Limb (tissue), 2 donors: ENCODE results near the gene NIBAN1.
A peak's percentile ranks its signal among the peaks of the same experiment; 100 is the strongest.
"Not testable (repeated sequence)": the region's sequence is repeated elsewhere in the genome, so short reads cannot be mapped to it uniquely, and the experiment has no call there.

Experiments
- DNase-seq, 2 donors: peaks; one replicate each; pipeline ENCODE4 v3.0.0-alpha.2; 2016; ENCODE audit errors: extremely low spot score in 2 of 2

NIBAN1 gene

GRCh38 chr1:184974056-184974836 is at the start of gene NIBAN1:
TSS of gene NIBAN1 (minus strand) at chr1:184974508. CDS start at chr1:184974356, 152 bp downstream.
- peak; percentile 35 to 65 for DNase-seq

GRCh38 chr1:185017966-185018365 is 43.7 kb upstream of the NIBAN1 start:
- DNase-seq, result no peak

GRCh38 chr1:185017338-185017737 is 43.0 kb upstream of the NIBAN1 start:
- no peak for DNase-seq

GRCh38 chr1:185016880-185017279 is 42.6 kb upstream of the NIBAN1 start:
- DNase-seq, result no peak

DNA sequence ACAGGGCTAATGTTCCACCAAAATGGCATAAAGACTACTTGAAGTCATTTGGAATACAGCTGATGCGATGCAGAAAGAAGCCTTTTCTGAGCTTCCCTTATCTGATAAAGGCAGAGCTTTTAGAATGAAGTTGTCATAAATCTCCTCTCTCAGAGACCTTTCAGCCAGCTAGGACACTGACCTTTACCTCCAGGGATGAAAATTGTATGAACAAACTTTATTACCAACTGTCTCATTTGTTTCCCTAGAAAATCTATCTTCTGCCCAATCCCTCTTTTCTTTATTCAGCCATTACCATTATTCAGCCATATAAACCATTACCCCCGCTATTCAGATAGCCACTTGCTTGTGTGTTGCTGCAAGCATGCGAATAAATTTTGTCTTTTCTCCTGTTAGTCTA is 41.3 kb upstream of the NIBAN1 start:
- no peak for DNase-seq

GRCh38 chr1:185014941-185015340 is 40.6 kb upstream of the NIBAN1 start:
- DNase-seq, result no peak

DNA sequence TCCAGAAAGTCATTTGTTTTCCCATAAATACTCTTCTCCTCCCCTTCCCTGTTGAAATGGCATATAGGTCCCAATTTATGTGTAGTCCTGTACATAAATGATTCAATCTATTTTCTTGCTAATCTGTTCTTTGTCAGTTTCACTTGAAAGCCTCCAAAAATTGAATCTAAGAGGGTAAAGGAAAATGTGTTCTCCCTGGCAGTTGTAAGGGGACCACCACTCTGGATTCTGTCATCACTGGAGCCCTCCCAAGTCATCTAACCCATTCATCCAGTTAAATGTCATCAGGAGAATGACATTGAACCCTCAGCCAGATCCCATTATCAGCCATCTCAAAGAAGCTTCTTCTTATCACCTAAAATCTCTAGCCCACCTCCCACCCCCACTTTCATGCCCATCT is 36.1 kb upstream of the NIBAN1 start:
- no peak for DNase-seq

- DNase-seq, result no peak
Observed at GRCh38 chr1:185008838-185009237, 34.5 kb upstream of the NIBAN1 start.

DNA sequence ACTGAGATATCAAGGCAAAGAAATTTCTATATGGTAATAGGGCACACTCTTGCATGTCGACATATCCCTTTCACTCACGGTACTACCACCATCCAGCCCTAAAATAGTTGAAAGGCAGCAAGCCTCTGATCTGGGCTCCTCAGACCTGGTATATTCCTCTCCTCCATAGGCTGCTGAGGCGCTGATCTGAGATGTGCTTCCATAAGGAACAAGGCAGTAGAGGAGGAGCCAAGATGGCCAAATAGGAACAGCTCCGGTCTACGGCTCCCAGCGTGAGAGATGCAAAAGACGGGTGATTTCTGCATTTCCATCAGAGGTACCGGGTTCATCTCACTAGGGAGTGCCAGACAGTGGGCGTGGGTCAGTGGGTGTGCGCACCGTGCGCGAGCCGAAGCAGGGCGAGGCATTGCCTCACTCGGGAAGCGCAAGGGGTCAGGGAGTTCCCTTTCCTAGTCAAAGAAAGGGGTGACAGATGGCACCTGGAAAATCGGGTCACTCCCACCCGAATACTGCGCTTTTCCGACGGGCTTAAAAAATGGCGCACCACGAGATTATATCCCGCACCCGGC is 27.1 kb upstream of the NIBAN1 start:
- DNase-seq, result not testable (repeated sequence)

DNA sequence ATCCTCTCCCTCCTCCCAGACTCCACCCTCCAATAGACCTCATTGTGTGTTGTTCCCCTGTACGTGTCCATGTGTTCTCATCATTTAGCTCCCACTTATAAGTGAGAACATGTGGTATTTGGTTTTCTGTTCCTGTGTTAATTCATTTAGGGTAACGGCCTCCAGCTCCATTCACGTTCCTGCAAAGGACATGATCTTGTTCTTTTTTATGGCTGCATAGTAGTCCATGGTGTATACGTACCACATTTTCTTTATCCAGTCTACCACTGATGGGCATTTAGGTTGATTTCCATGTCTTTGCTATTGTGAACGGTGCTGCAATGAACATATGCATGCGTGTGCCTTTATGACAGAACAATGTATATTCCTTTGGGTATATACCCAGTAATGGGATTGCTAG is 25.7 kb upstream of the NIBAN1 start:
- DNase-seq, result not testable (repeated sequence)

- DNase-seq, result no peak
Observed at GRCh38 chr1:184994301-184994700, 20.0 kb upstream of the NIBAN1 start.

GRCh38 chr1:184992271-184992670 is 18.0 kb upstream of the NIBAN1 start:
- DNase-seq, result no peak

GRCh38 chr1:184990204-184990603 is 15.9 kb upstream of the NIBAN1 start:
- no peak for DNase-seq

DNA sequence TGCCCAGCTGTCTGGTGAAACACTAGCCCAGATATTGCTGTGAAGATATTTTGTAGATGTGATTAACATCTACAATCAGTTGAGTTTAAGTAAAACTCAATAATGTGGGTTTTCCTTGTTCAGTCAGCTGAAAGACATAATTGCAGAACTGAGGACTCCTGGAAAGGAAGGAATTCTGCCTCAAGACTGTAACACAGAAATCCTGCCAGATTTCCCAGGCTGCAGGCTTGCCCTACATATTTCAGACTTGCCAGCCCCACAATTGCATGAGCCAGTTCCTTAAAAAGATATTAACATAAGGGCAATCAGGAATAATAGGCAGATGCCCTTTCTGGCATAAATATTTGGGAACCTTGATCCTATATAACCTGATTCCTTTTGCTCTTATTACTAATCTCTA is 14.2 kb upstream of the NIBAN1 start:
- no peak for DNase-seq

DNA sequence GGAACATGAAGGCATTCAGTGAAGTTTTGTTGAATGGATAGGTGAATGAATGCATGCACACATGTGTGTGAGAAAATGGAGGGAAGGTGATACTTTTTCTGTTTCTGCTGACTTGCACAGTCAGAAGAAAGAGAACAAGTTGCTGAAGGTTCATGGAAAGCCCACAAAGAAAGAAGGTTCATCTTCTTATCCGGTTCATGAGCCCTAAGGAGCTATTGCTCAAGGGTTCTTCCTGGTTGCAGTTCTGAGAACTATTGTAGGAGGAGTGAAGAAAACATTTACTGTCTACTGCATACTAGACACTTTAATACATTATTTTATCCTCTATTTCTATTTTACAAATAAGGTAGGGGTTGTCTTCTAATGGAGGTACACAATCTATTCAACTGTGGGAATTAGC is 13.4 kb upstream of the NIBAN1 start:
- no peak for DNase-seq

GRCh38 chr1:184986250-184986649 is 11.9 kb upstream of the NIBAN1 start:
- DNase-seq, result no peak

DNA sequence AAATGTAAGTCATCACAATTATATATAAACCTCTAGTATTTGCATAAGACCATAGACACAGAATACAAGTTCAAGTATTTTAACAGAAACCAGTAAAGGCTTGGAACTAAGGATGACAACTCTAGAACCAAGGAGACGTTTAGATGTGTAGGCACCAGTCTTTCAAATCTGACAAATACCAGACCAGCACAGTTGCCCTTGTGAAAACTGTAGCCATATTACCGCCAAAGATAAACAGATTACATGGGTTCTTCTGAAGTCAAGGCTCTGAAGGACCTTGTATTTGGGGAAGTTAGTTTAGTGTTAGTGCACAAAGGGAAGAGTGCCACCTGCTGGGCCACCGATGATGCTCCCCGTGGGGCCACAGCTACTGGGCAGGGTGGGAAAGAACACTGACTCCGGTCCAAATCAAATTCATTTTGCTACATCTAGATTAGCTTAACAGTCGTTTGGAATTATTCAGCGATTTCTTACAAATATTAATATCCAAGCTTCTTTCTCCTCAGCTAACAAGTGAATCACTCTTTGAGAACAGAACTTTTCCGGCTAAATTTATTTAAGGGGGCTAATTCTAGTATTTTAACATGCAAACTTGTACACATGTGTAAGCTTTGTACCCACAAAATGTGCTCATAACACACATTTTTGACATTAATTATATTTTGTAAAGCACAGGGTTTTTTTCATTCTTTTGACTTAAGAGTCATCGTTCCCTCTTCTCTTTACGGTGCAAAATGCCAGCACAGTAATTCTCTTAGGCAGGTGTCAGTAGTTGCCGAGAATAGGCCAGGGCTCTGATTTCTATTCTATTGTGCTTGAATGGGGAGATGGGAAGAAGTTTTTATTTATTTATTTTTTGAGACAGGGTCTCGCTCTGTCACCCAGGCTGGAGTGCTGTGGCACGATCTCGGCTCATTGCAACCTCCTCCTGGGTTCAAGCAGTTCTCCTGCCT is 8.0 kb upstream of the NIBAN1 start:
- DNase-seq, result peak; percentile 48 to 59

DNA sequence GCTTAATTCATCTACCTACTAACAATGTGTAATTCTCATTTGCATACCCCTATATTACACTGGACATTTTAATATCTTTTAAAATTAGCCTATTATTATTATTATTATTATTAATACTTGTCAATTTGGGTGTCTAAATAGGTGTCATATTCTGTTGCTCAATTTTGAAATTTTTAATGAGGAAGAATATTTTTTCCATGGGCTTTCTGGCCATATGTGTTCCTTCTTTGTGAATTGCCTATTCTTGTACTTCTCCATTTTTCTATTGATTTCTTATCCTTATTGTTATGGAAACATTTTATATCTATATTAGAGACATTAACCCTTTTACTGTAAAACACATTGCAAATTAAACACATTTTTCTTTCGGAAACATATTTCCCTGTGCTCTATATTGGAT is 6.4 kb upstream of the NIBAN1 start:
- no peak for DNase-seq

- no peak for DNase-seq
Observed at GRCh38 chr1:184975208-184975870, 1.0 kb upstream of the NIBAN1 start.

- DNase-seq, result no peak
Observed at GRCh38 chr1:184974837-184975115, 468 bp upstream of the NIBAN1 start.

- peak; percentile 26 to 65 for DNase-seq
Observed at GRCh38 chr1:184973272-184974055, 844 bp downstream of the NIBAN1 start.
